Thyroid gland (tissue), 4 donors: ENCODE results near the gene MAP3K5.

ENCODE experiments used
- CTCF ChIP-seq, 6 experiments: fragments of 200-600 bp in 3 of 6; fragments of 450-650 bp in 3 of 6; sonication (generic) in 3 of 6; IDR thresholded peaks; one replicate each; pipeline ENCODE4 v1.5.1; 2016 to 2019; ENCODE audit warnings: antibody characterized with exemption in 6 of 6, mild to moderate bottlenecking in 2 of 6, inconsistent platforms in 1 of 6, moderate library complexity in 1 of 6
- POLR2A ChIP-seq, 2 donors: fragments of 450-650 bp; IDR thresholded peaks; one replicate each; pipeline ENCODE4 v1.6.1; 2017; ENCODE audit warnings: antibody characterized with exemption in 2 of 2, mild to moderate bottlenecking in 2 of 2, moderate library complexity in 1 of 2

GRCh38 chr6:136721467-136721866 lies 70.8 kb downstream of the MAP3K5 start:
- TF ChIP-seq CTCF (IDR thresholded peaks at IDR 0.05), result no peak
- TF ChIP-seq POLR2A (IDR thresholded peaks at IDR 0.05), result no peak
